Astrocyte of the cerebellum (primary cell): ENCODE results near the gene NSMF.

Experiments
- DNase-seq: peaks from one replicate; pipeline ENCODE4 v3.0.0-alpha.2; 2011; ENCODE audit warnings: low read depth
- H3K4me3 ChIP-seq: 2 replicates; pipeline ENCODE4 v1.5.1; 2011; ENCODE audit warnings: mild to moderate bottlenecking, low read depth, low read length, moderate library complexity
- in situ Hi-C: cut with HindIII; loops from 2 replicates; pipeline ENCODE4 v1.10.0; 2017; ENCODE audit warnings: low sequenced_read_pairs
- TF ChIP-seq, protein P1 (sequence below): IDR thresholded peaks from 2 replicates; pipeline ENCODE4 v1.5.1; 2012; ENCODE audit warnings: low read length, low read depth, moderate library complexity, mild to moderate bottlenecking; ENCODE audit errors: missing control alignments

Gene NSMF

DNA sequence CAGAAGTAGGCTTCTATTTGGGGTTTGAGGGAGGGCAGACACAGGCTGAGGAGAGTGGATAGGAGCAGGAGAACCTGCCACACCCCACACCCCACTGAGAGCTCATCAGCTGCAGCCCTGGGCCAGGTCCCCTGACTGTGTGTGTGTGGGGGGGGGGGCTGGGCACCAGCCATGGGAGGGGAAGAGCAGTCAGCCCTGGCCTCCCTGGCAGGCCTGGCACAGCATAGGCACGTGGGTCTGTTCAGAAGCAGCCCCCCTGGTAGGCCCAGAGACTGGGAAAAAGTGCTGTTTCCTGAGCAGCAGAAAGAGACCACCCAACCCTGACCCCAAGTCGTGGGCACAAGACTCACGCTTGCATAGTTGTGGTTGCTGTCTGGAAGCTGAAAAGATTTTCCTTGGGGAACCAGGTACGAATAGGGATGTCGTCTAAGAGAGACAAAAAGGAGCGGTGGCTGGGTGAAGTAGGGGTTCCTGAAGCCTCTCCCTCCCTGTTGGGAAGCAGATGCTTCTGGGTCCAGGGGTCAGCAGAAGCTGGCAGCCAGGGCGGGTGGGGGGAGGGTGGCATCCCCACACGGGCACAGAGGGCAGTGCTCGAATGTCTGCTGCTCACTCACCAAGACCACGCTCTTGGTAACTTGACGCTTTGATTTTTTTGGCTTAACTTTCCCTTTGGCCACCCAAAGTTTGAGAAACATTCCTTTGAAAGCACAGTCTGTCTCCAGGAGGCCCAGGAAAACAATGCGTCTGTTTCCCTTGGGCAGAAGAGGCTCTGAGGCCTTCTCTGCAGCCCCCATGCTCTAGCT, 2.9 kb downstream of the NSMF start:
- in situ Hi-C loops, result no loop called here
- peak overlapping the region; percentile 76 for H3K4me3 ChIP-seq
- TF ChIP-seq, protein P1, sequence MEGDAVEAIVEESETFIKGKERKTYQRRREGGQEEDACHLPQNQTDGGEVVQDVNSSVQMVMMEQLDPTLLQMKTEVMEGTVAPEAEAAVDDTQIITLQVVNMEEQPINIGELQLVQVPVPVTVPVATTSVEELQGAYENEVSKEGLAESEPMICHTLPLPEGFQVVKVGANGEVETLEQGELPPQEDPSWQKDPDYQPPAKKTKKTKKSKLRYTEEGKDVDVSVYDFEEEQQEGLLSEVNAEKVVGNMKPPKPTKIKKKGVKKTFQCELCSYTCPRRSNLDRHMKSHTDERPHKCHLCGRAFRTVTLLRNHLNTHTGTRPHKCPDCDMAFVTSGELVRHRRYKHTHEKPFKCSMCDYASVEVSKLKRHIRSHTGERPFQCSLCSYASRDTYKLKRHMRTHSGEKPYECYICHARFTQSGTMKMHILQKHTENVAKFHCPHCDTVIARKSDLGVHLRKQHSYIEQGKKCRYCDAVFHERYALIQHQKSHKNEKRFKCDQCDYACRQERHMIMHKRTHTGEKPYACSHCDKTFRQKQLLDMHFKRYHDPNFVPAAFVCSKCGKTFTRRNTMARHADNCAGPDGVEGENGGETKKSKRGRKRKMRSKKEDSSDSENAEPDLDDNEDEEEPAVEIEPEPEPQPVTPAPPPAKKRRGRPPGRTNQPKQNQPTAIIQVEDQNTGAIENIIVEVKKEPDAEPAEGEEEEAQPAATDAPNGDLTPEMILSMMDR, result no peak
- DNase-seq, result peak; percentile 81

DNA sequence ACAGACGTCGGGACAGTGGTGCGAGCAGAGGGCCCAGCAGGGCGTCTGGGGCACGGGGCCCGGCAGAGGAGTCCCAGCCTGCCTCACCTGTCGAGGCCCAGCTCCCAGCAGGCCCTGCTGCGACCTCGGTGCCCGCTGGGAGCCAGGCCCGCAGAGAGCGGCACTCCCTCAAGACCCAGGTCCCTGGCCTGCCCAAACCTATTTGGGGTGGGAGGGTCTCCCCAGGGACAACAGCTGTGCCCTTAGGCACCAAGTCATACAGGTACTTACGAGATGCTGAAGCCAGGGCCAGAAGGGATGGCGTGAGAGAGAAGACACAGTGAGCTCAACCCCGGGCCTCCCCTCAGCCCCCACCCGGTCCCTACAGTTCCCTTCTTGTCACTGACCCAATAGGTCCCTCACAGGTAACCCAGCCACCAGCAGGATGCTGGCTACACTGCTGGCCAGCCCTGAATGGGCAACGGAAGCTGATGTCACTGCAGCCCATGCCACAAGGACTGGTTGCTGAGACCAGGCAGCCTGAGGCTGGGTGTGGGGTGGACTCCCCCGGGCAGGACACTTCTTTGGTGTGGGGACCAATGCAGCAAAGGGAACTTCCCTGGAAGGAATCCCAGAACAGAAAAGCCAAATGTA, 3.7 kb downstream of the NSMF start:
- TF ChIP-seq, protein P1, result no peak
- in situ Hi-C loops, result no loop called here
- DNase-seq, result no peak
- H3K4me3 ChIP-seq, result no peak overlapping the region

DNA sequence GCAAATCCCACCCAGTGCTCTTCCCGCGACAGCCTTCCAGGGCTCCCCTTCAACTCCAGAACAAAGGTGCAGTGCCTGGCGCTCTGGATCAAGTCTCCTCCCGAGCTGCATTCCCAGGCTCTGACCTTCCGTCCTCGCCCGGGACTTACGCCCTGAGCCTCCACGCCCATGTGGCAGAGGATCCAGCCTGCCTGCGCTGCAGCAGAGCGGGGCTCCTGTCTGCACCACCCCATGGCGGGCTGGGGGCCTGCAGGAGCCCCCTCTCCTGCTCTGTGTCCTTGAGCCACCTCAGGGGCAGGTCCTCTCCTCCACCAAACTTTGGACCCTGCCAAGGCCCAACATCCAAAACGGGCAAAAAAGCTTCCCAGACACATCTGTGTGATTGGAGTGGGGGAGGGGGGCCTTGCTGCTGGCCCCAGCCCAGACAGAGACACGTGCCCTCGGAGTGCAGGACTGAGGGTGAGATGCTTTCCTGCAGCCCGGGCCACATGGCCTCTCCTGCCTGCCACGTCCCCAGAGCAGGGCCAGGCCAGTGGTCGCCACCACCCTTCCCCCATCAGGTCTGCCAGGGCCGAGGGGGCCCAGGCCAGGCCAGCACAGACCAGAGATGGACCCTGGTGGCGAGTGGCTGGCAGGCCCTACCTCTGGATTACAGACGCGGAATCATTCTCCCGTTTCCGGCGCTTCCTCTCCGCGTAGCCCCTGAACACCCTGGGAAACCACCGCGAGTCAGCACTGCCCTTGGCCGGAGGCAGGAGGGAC, 4.4 kb downstream of the NSMF start:
- in situ Hi-C loops, result no loop called here
- TF ChIP-seq, protein P1, result no peak
- no peak for DNase-seq
- H3K4me3 ChIP-seq, result no peak overlapping the region

DNA sequence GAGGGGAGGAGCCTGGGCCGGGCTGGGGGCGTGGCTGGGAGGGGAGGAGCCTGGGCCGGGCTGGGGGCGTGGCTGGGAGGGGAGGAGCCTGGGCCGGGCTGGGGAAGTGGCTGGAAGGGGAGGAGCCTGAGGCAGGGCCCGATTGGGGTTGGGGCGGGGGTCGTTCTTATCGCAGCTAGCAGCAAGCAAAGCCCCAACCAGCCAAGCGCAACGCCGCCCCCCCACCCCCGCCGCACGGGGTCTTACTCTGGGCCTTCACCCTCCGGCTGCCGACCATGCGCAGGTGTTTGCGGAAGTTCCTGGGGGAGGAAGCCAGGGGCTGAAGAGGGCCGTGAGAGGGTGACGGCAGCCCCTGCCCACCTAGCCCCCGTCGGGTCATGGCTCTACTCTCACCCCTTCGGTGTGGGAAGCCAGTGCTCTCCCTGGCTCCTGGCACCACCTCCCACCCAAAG, 5.0 kb downstream of the NSMF start:
- TF ChIP-seq, protein P1, result no peak
- in situ Hi-C loops, result no loop called here
- DNase-seq, result no peak
- H3K4me3 ChIP-seq, result no peak overlapping the region

DNA sequence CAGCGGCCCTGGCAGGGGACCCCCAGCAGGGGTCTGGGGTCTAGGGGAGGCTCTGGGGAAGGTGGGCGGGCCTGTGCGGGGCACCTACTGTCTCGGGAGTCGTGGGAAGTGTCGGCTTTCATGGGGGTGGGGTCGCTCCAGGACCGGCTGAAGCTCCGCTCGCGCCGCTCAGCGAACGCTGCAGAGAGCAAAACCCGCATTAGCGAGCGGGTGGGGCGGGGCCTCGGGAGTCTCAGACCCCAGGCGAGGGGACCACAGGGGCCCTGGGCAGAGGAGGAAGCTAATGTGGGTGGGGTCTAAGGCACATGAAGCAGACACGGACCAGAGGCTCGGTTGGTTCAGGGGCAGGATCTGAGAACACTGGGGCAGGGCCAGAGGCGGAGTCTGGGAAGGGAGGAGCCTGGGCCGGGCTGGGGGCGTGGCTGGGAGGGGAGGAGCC, 5.5 kb downstream of the NSMF start:
- no peak overlapping the region for H3K4me3 ChIP-seq
- in situ Hi-C loops, result no loop called here
- TF ChIP-seq, protein P1, result no peak
- no peak for DNase-seq
